DND-41 (cell line): Measurements from ENCODE around the gene SPC24.

Source experiments
- ATAC-seq: fragments of 200-7000 bp; cut with Tn5 transposase; 3 replicates; pipeline ENCODE4 v1.9.1; 2021; ENCODE audit warnings: low read depth; ENCODE audit not compliant: insufficient read depth
- DNase-seq: peaks from one replicate; pipeline ENCODE4 v3.0.0-alpha.2; 2020
- H2AFZ ChIP-seq: 2 replicates; pipeline ENCODE4 v1.6.0; 2012; ENCODE audit warnings: low read depth, low read length
- H3K27ac ChIP-seq: 2 replicates; pipeline ENCODE4 v1.5.1; 2012; ENCODE audit warnings: low read length, inconsistent platforms
- H3K27me3 ChIP-seq: fragments of 200-600 bp; sonication (generic); 2 replicates; pipeline ENCODE4 v1.6.0; 2012; ENCODE audit warnings: low read length, mild to moderate bottlenecking, inconsistent platforms; ENCODE audit not compliant: insufficient read depth, poor library complexity
- H3K36me3 ChIP-seq: 2 replicates; pipeline ENCODE4 v1.5.1; 2012; ENCODE audit warnings: low read length, inconsistent platforms; ENCODE audit not compliant: insufficient read depth
- H3K4me1 ChIP-seq: 2 replicates; pipeline ENCODE4 v1.5.1; 2012; ENCODE audit warnings: mild to moderate bottlenecking, low read length; ENCODE audit not compliant: insufficient read depth
- H3K4me2 ChIP-seq: 2 replicates; pipeline ENCODE4 v1.6.0; 2012; ENCODE audit warnings: mild to moderate bottlenecking, moderate library complexity, low read length, inconsistent platforms; ENCODE audit not compliant: insufficient read depth
- H3K4me3 ChIP-seq, 2 experiments: fragments of 200-600 bp in 1 of 2; shearing (Covaris generic) in 1 of 2; 2 replicates each; pipeline ENCODE4 v1.5.1; 2012 to 2016; ENCODE audit warnings: inconsistent platforms in 2 of 2, low read length in 2 of 2, mild to moderate bottlenecking in 2 of 2, low read depth in 1 of 2, moderate library complexity in 1 of 2
- H3K79me2 ChIP-seq: 2 replicates; pipeline ENCODE4 v1.6.0; 2012; ENCODE audit warnings: low read length, inconsistent platforms; ENCODE audit not compliant: insufficient read depth
- H3K9ac ChIP-seq: 2 replicates; pipeline ENCODE4 v1.6.0; 2012; ENCODE audit warnings: low read depth, mild to moderate bottlenecking, inconsistent platforms, low read length, moderate library complexity
- H3K9me3 ChIP-seq: 2 replicates; pipeline ENCODE4 v1.5.1; 2012; ENCODE audit warnings: low read length, moderate library complexity, mild to moderate bottlenecking, inconsistent platforms; ENCODE audit not compliant: insufficient read depth, severe bottlenecking
- H4K20me1 ChIP-seq: 2 replicates; pipeline ENCODE4 v1.6.0; 2012; ENCODE audit warnings: low read length; ENCODE audit not compliant: insufficient read depth
- EZH2 ChIP-seq: IDR thresholded peaks from 3 replicates; pipeline ENCODE4 v1.6.1; 2012; ENCODE audit warnings: borderline replicate concordance, low read depth, mild to moderate bottlenecking, moderate library complexity, low read length, inconsistent platforms; ENCODE audit not compliant: severe bottlenecking
- TF ChIP-seq, protein P1 (sequence below): IDR thresholded peaks from 2 replicates; pipeline ENCODE4 v1.5.1; 2012; ENCODE audit warnings: borderline replicate concordance, low read length, moderate library complexity, mild to moderate bottlenecking; ENCODE audit not compliant: poor library complexity, severe bottlenecking; ENCODE audit errors: extremely low read depth

Gene SPC24, protein sequence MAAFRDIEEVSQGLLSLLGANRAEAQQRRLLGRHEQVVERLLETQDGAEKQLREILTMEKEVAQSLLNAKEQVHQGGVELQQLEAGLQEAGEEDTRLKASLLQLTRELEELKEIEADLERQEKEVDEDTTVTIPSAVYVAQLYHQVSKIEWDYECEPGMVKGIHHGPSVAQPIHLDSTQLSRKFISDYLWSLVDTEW

DNA sequence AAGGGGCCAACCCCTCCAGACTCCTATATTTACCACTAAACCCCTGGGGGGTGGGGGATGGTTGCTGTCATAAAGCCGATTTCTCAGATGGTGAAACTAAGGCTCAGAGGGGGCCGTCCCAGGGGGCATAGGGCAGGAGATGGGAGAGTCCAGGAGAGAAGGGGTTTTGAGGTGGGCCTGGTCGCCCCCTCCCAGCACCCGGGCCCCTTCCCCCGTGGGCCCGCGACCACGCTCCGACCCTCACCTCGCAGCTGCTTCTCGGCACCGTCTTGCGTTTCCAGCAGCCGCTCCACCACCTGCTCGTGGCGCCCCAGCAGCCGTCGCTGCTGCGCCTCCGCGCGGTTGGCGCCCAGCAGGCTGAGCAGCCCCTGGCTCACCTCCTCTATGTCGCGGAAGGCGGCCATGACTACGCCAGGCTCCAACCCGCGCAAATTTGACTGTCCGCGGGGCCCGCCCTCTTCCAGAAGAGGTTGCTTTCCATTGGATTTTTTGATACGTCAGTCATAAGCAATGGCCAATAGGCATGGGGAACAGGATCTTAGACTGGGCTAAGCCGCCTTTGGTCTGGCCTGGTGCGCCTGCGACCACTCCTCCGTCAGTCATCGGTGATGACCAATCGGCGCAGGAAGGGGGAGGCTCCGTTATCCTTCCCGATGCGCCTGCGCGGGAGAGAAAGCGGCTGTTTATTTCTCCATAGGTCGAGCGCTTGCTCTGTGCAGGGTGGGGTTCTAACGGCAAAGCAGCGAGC lies at the start of gene SPC24:
Gene SPC24, minus strand, starts transcription at position 410 of the 748 bp plus-strand sequence. Its CDS starts 6 bp downstream, at position 404.
- H3K9me3 ChIP-seq, result no peaks in the 10 kb centered on the region

DNA sequence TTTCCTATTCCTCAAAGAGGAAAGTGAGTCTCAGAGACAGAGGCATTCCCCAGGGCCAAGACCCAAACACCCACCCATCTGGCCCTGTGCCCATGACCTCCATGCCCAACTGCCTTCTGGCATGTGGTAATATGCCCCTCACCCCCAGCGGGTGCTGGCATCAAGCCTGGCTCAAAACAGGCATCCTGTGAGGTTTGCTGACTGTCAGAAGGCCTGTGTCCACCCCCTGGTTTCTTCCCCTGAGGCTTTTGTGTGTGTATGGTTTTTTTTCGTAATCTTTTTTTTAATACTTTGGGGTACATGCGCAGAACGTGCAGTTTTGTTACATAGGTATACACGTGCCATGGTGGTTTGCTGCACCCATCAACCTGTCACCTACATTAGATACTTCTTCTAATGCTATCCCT lies 49.4 kb upstream of the SPC24 start:
- no peak overlapping the region for H3K4me3 ChIP-seq
- H4K20me1 ChIP-seq, result peaks cover 7% of the 10 kb centered on the region
- no peaks in the 10 kb centered on the region for H3K36me3 ChIP-seq
- no peak overlapping the region for H2AFZ ChIP-seq
- H3K4me2 ChIP-seq, result no peak overlapping the region
- no peaks in the 10 kb centered on the region for H3K79me2 ChIP-seq
- H3K9me3 ChIP-seq, result no peaks in the 10 kb centered on the region
- H3K27ac ChIP-seq, result no peak overlapping the region
- H3K9ac ChIP-seq, result no peak overlapping the region
- no peak for TF ChIP-seq EZH2
- TF ChIP-seq, protein P1, sequence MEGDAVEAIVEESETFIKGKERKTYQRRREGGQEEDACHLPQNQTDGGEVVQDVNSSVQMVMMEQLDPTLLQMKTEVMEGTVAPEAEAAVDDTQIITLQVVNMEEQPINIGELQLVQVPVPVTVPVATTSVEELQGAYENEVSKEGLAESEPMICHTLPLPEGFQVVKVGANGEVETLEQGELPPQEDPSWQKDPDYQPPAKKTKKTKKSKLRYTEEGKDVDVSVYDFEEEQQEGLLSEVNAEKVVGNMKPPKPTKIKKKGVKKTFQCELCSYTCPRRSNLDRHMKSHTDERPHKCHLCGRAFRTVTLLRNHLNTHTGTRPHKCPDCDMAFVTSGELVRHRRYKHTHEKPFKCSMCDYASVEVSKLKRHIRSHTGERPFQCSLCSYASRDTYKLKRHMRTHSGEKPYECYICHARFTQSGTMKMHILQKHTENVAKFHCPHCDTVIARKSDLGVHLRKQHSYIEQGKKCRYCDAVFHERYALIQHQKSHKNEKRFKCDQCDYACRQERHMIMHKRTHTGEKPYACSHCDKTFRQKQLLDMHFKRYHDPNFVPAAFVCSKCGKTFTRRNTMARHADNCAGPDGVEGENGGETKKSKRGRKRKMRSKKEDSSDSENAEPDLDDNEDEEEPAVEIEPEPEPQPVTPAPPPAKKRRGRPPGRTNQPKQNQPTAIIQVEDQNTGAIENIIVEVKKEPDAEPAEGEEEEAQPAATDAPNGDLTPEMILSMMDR, result no peak
- no peak for ATAC-seq
- H3K4me1 ChIP-seq, result no peaks in the 10 kb centered on the region
- H3K27me3 ChIP-seq, result no peaks in the 10 kb centered on the region
- DNase-seq, result no peak

More for the DNA sequence above, at the start of gene SPC24:
- H2AFZ ChIP-seq, result peak within 1 kb of the TSS; percentile 84
- H3K79me2 ChIP-seq, result peaks cover 46% of the 10 kb centered on the region
- DNase-seq, result peak; percentile 99
- H3K27me3 ChIP-seq, result no peaks in the 10 kb centered on the region
- peak within 1 kb of the TSS; percentile 92 for H3K9ac ChIP-seq
- H3K27ac ChIP-seq, result peak within 1 kb of the TSS; percentile 93
- H3K4me1 ChIP-seq, result peaks cover 37% of the 10 kb centered on the region
- ATAC-seq, result peak; percentile 96
- H3K4me3 ChIP-seq, result peak within 1 kb of the TSS; percentile 85 to 100
- H3K36me3 ChIP-seq, result peaks cover 37% of the 10 kb centered on the region
- peaks cover 11% of the 10 kb centered on the region for H4K20me1 ChIP-seq
- H3K4me2 ChIP-seq, result peak within 1 kb of the TSS; percentile 94
- no peak for TF ChIP-seq EZH2
- TF ChIP-seq, protein P1, result peak; percentile 41

DNA sequence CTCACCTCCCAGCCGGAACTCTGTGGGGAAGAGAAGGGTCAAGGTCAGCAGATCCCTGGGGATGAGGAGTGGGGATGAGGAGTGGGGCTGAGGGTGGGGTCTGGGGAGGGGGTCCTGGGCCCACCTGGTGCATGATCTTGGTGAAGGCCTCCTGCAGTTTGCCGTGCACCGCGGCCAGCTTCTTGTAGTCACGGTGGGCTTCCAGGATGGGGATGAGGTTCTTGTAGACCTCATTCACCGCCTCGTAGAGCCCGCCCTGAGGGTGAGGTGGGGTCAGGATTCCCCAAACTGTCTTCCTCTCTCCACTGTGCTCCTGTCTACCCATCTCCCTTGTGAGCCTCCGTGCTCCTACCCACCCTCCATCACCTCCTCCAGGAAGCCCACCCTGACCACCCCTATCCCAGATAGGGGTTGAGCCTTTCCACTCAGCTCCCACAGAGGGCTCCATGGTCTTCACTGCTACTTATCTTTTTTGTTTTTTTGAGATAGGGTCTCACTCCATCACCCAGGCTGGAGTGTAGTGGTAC lies 48.6 kb upstream of the SPC24 start:
- Histone ChIP-seq H3K4me2 (no peak overlapping the region), H4K20me1 (peaks cover 3% of the 10 kb centered on the region), H3K4me1 (no peaks in the 10 kb centered on the region), H3K9ac (no peak overlapping the region), H2AFZ (no peak overlapping the region), H3K27me3 (no peaks in the 10 kb centered on the region), H3K36me3 (no peaks in the 10 kb centered on the region), H3K27ac (no peak overlapping the region), H3K79me2 (no peaks in the 10 kb centered on the region), H3K4me3 (no peak overlapping the region), H3K9me3 (no peaks in the 10 kb centered on the region)
- no peak for TF ChIP-seq EZH2
- TF ChIP-seq, protein P1, result no peak
- no peak for DNase-seq
- ATAC-seq, result no peak
